ENCODE data around the gene HLCS.

HLCS gene

GRCh38 chr21:36700971-36701755, 265.3 kb downstream of the HLCS start:
- H3K4me2 ChIP-seq (ENCODE audit: low read depth, low read length, poor library complexity, severe bottlenecking) = no peak overlapping the region
- TF ChIP-seq EZH2phosphoT487 (conservative IDR thresholded peaks at IDR 0.05; ENCODE audit: low read length) = no peak
- no peak for TF ChIP-seq CTCF (IDR thresholded peaks at IDR 0.05; ENCODE audit: insufficient read depth, low read length, poor library complexity, severe bottlenecking)
- H3K27me3 ChIP-seq (ENCODE audit: low read length) = no peaks in the 10 kb centered on the region
- H3K27ac ChIP-seq (ENCODE audit: low read depth, low read length) = no peak overlapping the region
- no peaks in the 10 kb centered on the region for H3K79me2 ChIP-seq (ENCODE audit: insufficient read depth, low read length)
- no peaks in the 10 kb centered on the region for H3K36me3 ChIP-seq (ENCODE audit: low read length)
- no peak overlapping the region for H2AFZ ChIP-seq (ENCODE audit: low read depth, low read length, severe bottlenecking)
- no peak overlapping the region for H3K9ac ChIP-seq (ENCODE audit: low read length)
- no peaks in the 10 kb centered on the region for H3K9me3 ChIP-seq (ENCODE audit: insufficient read depth, low read length)
- H3F3A ChIP-seq (ENCODE audit: insufficient read depth) = no peaks in the 10 kb centered on the region
- H3K4me3 ChIP-seq (ENCODE audit: insufficient read depth, low read length, poor library complexity, severe bottlenecking) = no peak overlapping the region
- H4K20me1 ChIP-seq (ENCODE audit: low read depth, low read length) = no peaks in the 10 kb centered on the region
- no peaks in the 10 kb centered on the region for H3K9me2 ChIP-seq (replicated peaks; ENCODE audit: insufficient read depth, low read length)

Data from SU-DHL-6 (cell line).